ENCODE results near the gene NKX6-2.

GRCh38 chr10:132752961-132753360, 33.0 kb downstream of the NKX6-2 start:
- TF ChIP-seq POLR2A (IDR thresholded peaks at IDR 0.05): no peak
- no peak for TF ChIP-seq CTCF (IDR thresholded peaks at IDR 0.05)
- no peak for TF ChIP-seq POLR2AphosphoS5 (IDR thresholded peaks at IDR 0.05)
- no peak for TF ChIP-seq EP300 (IDR thresholded peaks at IDR 0.05; ENCODE audit: low read depth)
